Upper lobe of left lung (tissue), 6 donors: ENCODE data around the gene PTGES3L. TPM values are rescaled to one million over a fixed set of nuclear protein-coding genes. Genes with fewer than 3 reads are reported as not detected.

Source experiments
- ATAC-seq, 2 donors: fragments of 200-7000 bp; cut with Tn5 transposase; one replicate each; pipeline ENCODE4 v1.9.1; 2022; ENCODE audit warnings: mild to moderate bottlenecking in 2 of 2, moderate library complexity in 2 of 2; ENCODE audit not compliant: low FRiP score in 2 of 2
- DNase-seq, 2 donors: peaks; one replicate each; pipeline ENCODE4 v3.0.0-alpha.2; 2019 to 2020
- H3K27ac ChIP-seq, 4 donors: fragments of 200-600 bp; sonication (generic); one replicate each; pipeline ENCODE4 v1.5.1; 2016 to 2019
- H3K27me3 ChIP-seq, 4 donors: fragments of 200-600 bp; sonication (generic); one replicate each; pipeline ENCODE4 v1.5.1; 2017 to 2019
- H3K36me3 ChIP-seq, 4 donors: fragments of 200-600 bp; sonication (generic); one replicate each; pipeline ENCODE4 v1.5.1; 2016 to 2019
- H3K4me1 ChIP-seq, 4 donors: fragments of 200-600 bp; sonication (generic); one replicate each; pipeline ENCODE4 v1.5.1; 2018 to 2019
- H3K4me3 ChIP-seq, 4 donors: fragments of 200-600 bp; sonication (generic); one replicate each; pipeline ENCODE4 v1.5.1; 2017 to 2019; ENCODE audit warnings: mild to moderate bottlenecking in 2 of 4, moderate library complexity in 1 of 4
- H3K9me3 ChIP-seq, 4 donors: fragments of 200-600 bp; sonication (generic); one replicate each; pipeline ENCODE4 v1.5.1; 2018 to 2019
- EP300 ChIP-seq, 4 donors: sonication (generic); formaldehyde crosslinking; IDR thresholded peaks; one replicate each; pipeline ENCODE4 v1.5.1; 2017; ENCODE audit warnings: antibody characterized with exemption in 4 of 4, control low read depth in 2 of 4
- POLR2A ChIP-seq, 4 donors: fragments of 450-650 bp; IDR thresholded peaks; one replicate each; pipeline ENCODE4 v1.5.1; 2016 to 2017; ENCODE audit warnings: antibody characterized with exemption in 4 of 4, mild to moderate bottlenecking in 2 of 4
- POLR2AphosphoS5 ChIP-seq, 2 donors: sonication (generic); formaldehyde crosslinking; IDR thresholded peaks; one replicate each; pipeline ENCODE4 v1.5.1; 2017; ENCODE audit warnings: antibody characterized with exemption in 2 of 2
- WGBS, 2 donors: methylation state at CpG; one replicate each; pipeline ENCODE4 v1.1.5; 2017 to 2018; 5-methylcytosine and 5-hydroxymethylcytosine counted together
- total RNA-seq, 6 donors: library from RNA; depleted of rRNA in 4 of 6; stranded (reverse); fragments of >200 nt in 4 of 6; gene quantifications; one replicate each; pipeline versions ENCODE4 v1.1.0 to v1.2.1, GENCODE V29; 2016 to 2021
- TF ChIP-seq, protein P1 (sequence below), 6 experiments: fragments of 450-650 bp in 4 of 6; fragments of 200-600 bp in 2 of 6; sonication (generic) in 2 of 6; IDR thresholded peaks; one replicate each; pipeline ENCODE4 v1.5.1; 2016 to 2019; ENCODE audit warnings: antibody characterized with exemption in 6 of 6
- donor health status: DM: no; HTN: no; CAD: no; lungs with moderate emphysema.
- donor health status: DM: no; HTN: yes; CAD: no; lungs with severe emphysema.

The PTGES3L gene
- total RNA-seq, 6 donors from 2014 or later = 0.11 to 7.3 (median 0.76) TPM; not detected in 1

DNA sequence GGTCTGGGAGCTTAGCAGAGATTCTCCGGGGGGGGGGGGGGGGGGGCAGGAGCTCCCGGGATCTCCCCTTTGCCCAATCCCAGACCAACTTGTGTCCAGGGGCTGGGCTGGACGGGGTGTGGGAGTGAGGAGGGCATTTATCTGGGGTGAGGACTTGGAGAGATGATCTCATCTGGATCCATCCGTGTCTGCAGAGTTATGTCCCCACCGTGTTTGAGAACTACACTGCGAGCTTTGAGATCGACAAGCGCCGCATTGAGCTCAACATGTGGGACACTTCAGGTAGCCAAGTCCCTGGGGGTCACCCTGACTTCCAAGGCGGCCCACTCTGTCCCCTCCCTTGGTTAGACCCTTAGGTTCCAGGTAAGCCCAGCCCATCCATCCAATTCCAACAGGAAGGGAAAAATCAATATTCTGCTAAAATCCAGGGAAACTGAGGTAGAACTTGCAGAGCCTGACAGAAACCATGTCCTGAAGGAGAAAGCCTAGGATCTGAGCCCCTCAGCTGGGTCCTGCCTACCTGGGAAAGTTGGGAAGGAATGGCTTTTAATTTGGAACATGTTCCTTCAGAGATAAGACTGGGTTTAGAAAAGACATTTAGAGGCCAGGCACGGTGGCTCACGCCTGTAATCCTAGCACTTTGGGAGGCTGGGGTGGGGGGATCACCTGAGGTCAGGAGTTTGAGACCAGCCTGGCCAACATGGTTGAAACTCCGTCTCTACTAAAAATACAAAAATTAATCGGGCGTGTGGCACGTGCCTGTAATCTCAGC is 46.1 kb upstream of the PTGES3L start:
- DNase-seq = no peak
- Histone ChIP-seq H3K27me3 (no peaks in the 10 kb centered on the region), H3K27ac (peak overlapping the region in 1 of 4 donors; percentile 51), H3K9me3 (no peaks in the 10 kb centered on the region), H3K4me1 (peaks cover 10 to 32% (median 17%) of the 10 kb centered on the region in 4 donors), H3K4me3 (no peak overlapping the region), H3K36me3 (no peaks in the 10 kb centered on the region)
- ATAC-seq = no peak
- 71 to 74% methylated on average over 13 to 15 of the region's 16 CpGs for WGBS, 2 donors
- TF ChIP-seq EP300 (IDR thresholded peaks at IDR 0.05) = no peak
- no peak for TF ChIP-seq POLR2AphosphoS5 (IDR thresholded peaks at IDR 0.05)
- TF ChIP-seq, protein P1, sequence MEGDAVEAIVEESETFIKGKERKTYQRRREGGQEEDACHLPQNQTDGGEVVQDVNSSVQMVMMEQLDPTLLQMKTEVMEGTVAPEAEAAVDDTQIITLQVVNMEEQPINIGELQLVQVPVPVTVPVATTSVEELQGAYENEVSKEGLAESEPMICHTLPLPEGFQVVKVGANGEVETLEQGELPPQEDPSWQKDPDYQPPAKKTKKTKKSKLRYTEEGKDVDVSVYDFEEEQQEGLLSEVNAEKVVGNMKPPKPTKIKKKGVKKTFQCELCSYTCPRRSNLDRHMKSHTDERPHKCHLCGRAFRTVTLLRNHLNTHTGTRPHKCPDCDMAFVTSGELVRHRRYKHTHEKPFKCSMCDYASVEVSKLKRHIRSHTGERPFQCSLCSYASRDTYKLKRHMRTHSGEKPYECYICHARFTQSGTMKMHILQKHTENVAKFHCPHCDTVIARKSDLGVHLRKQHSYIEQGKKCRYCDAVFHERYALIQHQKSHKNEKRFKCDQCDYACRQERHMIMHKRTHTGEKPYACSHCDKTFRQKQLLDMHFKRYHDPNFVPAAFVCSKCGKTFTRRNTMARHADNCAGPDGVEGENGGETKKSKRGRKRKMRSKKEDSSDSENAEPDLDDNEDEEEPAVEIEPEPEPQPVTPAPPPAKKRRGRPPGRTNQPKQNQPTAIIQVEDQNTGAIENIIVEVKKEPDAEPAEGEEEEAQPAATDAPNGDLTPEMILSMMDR (IDR thresholded peaks at IDR 0.05) = no peak
- no peak for TF ChIP-seq POLR2A (IDR thresholded peaks at IDR 0.05)

DNA sequence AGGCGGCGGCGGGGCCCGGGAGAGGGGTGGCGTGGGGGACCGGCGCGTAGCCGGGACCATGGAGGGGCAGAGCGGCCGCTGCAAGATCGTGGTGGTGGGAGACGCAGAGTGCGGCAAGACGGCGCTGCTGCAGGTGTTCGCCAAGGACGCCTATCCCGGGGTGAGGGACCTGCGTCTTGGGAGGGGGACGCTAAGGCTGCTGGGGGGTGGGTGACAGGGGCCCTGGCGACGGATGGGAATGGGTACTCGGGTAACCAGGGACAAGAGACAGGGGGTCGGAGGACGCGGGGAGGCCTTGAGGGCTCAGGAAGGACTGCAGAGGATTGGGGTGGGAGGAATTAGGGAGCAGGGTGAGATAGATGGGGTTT is 45.4 kb upstream of the PTGES3L start:
- Histone ChIP-seq H3K9me3 (no peaks in the 10 kb centered on the region), H3K4me3 (peak overlapping the region in 3 of 4 donors; percentile 54 to 64 (median 63)), H3K4me1 (peaks cover 10 to 39% (median 23%) of the 10 kb centered on the region in 4 donors), H3K27me3 (no peaks in the 10 kb centered on the region), H3K36me3 (no peaks in the 10 kb centered on the region), H3K27ac (peak overlapping the region in 1 of 4 donors; percentile 51)
- ATAC-seq (no peak), DNase-seq (no peak)
- 9 to 18% methylated on average over 13 to 24 of the region's 27 CpGs for whole genome bisulfite sequencing, 2 donors
- TF ChIP-seq, protein P1 (IDR thresholded peaks at IDR 0.05) = no peak
- TF ChIP-seq POLR2A (IDR thresholded peaks at IDR 0.05) = no peak
- TF ChIP-seq EP300 (IDR thresholded peaks at IDR 0.05) = no peak
- TF ChIP-seq POLR2AphosphoS5 (IDR thresholded peaks at IDR 0.05) = no peak

DNA sequence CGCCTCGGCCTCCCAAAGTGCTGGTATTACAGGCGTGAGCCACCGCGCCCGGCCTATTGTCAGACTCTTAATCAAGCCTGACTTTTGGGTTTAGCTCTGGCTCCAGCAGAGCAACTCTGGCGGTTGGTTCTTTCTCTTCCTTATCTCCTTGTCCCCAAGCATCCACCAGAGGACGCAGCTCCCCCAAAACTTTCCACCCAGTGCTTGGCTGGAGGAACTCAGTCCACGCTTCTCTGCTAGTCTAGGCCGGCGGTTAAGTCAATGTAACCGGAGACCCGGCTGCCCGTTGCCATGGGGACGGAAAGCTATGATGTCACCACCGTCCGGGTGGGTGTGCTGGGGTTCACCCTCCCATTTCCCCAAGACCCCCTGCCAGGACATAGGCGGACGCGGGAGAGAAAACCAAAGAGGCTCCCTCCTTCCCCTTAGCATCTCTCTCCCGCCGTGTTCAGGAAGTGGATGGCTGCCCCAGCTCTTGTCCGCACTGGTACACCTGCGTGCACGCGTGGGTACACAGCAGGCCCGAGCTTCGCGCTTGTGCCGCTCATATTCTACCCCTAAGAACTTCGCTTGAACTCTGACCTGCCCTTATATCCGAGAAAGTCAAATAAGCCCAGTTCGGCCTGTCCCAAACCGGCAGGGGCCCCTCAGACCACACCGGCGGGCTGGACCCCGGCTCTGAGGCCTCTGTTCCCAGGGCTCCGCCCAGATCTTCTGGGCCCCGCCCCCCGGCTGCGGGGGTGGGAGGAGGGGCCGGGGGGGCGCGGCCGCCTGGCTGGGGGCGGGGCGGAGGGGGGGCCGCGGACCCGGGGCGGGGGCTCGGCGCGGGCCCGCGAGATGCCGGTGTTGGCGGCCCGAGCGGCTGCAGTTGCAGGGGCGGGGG is 44.8 kb upstream of the PTGES3L start, which contains the start of gene RND2:
Gene RND2 (plus strand): TSS at position 825 of the 883 bp plus-strand sequence. CDS start 117 bp downstream, outside the sequence.
- H3K36me3 ChIP-seq = no peaks in the 10 kb centered on the region
- peak within 1 kb of the TSS; percentile 47 to 80 (median 68) for H3K27ac ChIP-seq
- TF ChIP-seq, protein P1 (IDR thresholded peaks at IDR 0.05) = peak; percentile 55 to 85 (median 78)
- TF ChIP-seq POLR2AphosphoS5 (IDR thresholded peaks at IDR 0.05) = peak in 1 of 2 donors; percentile 64
- peak in 3 of 4 donors; percentile 21 to 44 (median 23) for TF ChIP-seq POLR2A (IDR thresholded peaks at IDR 0.05)
- no peak for TF ChIP-seq EP300 (IDR thresholded peaks at IDR 0.05)
- 0 to 2% methylated on average over 16 to 40 of the region's 61 CpGs for WGBS, 2 donors
- DNase-seq = peak; percentile 93
- H3K4me1 ChIP-seq = peaks cover 16 to 45% (median 29%) of the 10 kb centered on the region in 4 donors
- peak within 1 kb of the TSS; percentile 12 to 64 (median 58) for H3K4me3 ChIP-seq
- peak; percentile 82 to 84 for ATAC-seq
- no peaks in the 10 kb centered on the region for H3K9me3 ChIP-seq
- no peaks in the 10 kb centered on the region for H3K27me3 ChIP-seq

- no peaks in the 10 kb centered on the region for H3K27me3 ChIP-seq
- peak; percentile 83 to 89 for ATAC-seq
- H3K4me3 ChIP-seq = peak within 1 kb of the TSS; percentile 89 to 100 (median 99)
- peak within 1 kb of the TSS; percentile 77 to 97 (median 88) for H3K27ac ChIP-seq
- DNase-seq = peak; percentile 85 to 97
- H3K36me3 ChIP-seq = peaks cover 0 to 20% (median 5%) of the 10 kb centered on the region in 4 donors
- peak in 2 of 4 donors; percentile 46 to 68 for TF ChIP-seq POLR2A (IDR thresholded peaks at IDR 0.05)
- no peak for TF ChIP-seq EP300 (IDR thresholded peaks at IDR 0.05)
- peak; percentile 60 to 85 for TF ChIP-seq POLR2AphosphoS5 (IDR thresholded peaks at IDR 0.05)
- TF ChIP-seq, protein P1 (IDR thresholded peaks at IDR 0.05) = peak in 1 of 6 experiments; percentile 5
- H3K4me1 ChIP-seq = peaks cover 36 to 64% (median 49%) of the 10 kb centered on the region in 4 donors
- no peaks in the 10 kb centered on the region for H3K9me3 ChIP-seq
- 0 to 1% methylated on average over 7 to 55 of the region's 80 CpGs for WGBS, 2 donors
Measured at GRCh38 chr17:43021741-43022512, 42.0 kb upstream of the PTGES3L start, which contains the start of gene VAT1. Gene VAT1 (minus strand): TSS chr17:43022385. CDS start chr17:43022322, 63 bp downstream.
